Activated CD4-positive, CD25-positive, alpha-beta regulatory T cell treated with anti-CD3 and anti-CD28 coated beads, Interleukin-2, amount 50 U/mL, for 72 hours (primary cell): ENCODE measurements around the gene PARVB.

Source experiments
- DNase-seq: peaks from one replicate; pipeline ENCODE4 v3.0.0; 2021

The PARVB gene

GRCh38 chr22:44165286-44165874 lies 141.3 kb downstream of the PARVB start:
- no peak for DNase-seq

- DNase-seq: no peak
Observed at GRCh38 chr22:44166498-44167276, 142.6 kb downstream of the PARVB start.

GRCh38 chr22:44167501-44167900 lies 143.4 kb downstream of the PARVB start:
- no peak for DNase-seq

- no peak for DNase-seq
Observed at GRCh38 chr22:44168206-44168605, 144.1 kb downstream of the PARVB start.

- DNase-seq: no peak
Observed at GRCh38 chr22:44170470-44170869, 146.4 kb downstream of the PARVB start.

GRCh38 chr22:44171561-44171960 lies 147.5 kb downstream of the PARVB start:
- DNase-seq: no peak

- no peak for DNase-seq
Observed at GRCh38 chr22:44172370-44173108, 148.4 kb downstream of the PARVB start.

- no peak for DNase-seq
Observed at GRCh38 chr22:44173154-44173553, 149.1 kb downstream of the PARVB start.

- no peak for DNase-seq
Observed at GRCh38 chr22:44175676-44176075, 151.6 kb downstream of the PARVB start.

- DNase-seq: no peak
Observed at GRCh38 chr22:44179196-44179988, 155.3 kb downstream of the PARVB start.

GRCh38 chr22:44179989-44180705 lies 156.0 kb downstream of the PARVB start:
- DNase-seq: no peak

GRCh38 chr22:44180706-44181032 lies 156.6 kb downstream of the PARVB start, which contains the start of gene PARVG:
Gene PARVG, plus strand, starts transcription at chr22:44180925. Its CDS starts 2,405 bp downstream, at chr22:44183330.
- no peak for DNase-seq

GRCh38 chr22:44181033-44181911 lies 157.2 kb downstream of the PARVB start:
- peak; percentile 56 for DNase-seq

GRCh38 chr22:44181912-44182587 lies 157.9 kb downstream of the PARVB start:
- DNase-seq: peak; percentile 46

- DNase-seq: peak; percentile 56
Observed at GRCh38 chr22:44182588-44183286, 158.6 kb downstream of the PARVB start.

GRCh38 chr22:44183287-44183588 lies 159.1 kb downstream of the PARVB start:
- no peak for DNase-seq

GRCh38 chr22:44184006-44184405 lies 159.9 kb downstream of the PARVB start:
- DNase-seq: no peak

GRCh38 chr22:44185237-44186120 lies 161.4 kb downstream of the PARVB start:
- DNase-seq: no peak

GRCh38 chr22:44186121-44186510 lies 162.0 kb downstream of the PARVB start:
- no peak for DNase-seq
